Erythroblast (primary cell): Measurements from ENCODE around the gene PSENEN.

Source experiments
- GATA1 ChIP-seq: IDR thresholded peaks from 2 replicates; pipeline ENCODE4 v1.6.1; 2011; ENCODE audit warnings: low read depth, mild to moderate bottlenecking, control low read depth, low read length, moderate library complexity
- POLR2A ChIP-seq: IDR thresholded peaks from 2 replicates; pipeline ENCODE4 v1.6.1; 2011; ENCODE audit warnings: mild to moderate bottlenecking, low read length

DNA sequence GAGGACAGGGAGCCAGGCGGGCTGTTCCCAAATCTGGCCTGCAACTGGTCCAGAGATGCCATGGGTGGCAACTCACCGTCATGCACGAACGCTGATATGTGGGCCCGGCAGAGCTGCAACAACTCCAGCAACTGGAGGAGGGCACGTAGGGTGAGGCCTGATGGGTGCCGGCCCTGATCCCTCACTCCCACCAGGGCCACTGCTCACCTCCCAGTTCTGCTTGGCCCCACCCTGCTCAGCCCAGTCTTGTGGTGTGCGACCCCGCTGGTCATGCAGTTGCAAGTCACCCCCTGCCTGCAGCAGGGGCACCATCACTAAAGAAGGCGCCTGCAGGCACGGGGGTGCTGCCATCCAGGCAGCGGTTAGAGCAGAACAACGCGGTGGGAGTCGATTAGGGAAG, 46.9 kb downstream of the PSENEN start:
- TF ChIP-seq POLR2A (no peak), GATA1 (no peak)
